ENCODE measurements around the gene FAM200C.

Gene FAM200C

GRCh38 chr5:160439205-160439600 is 39.3 kb upstream of the FAM200C start:
- no peak for TF ChIP-seq FOXP2 (optimal IDR thresholded peaks at IDR 0.05; ENCODE audit: borderline replicate concordance, extremely low read depth, extremely low read length, insufficient read depth)
- TF ChIP-seq SIN3A (IDR thresholded peaks at IDR 0.05; ENCODE audit: borderline replicate concordance, insufficient read depth, low read length): no peak
- no peak for TF ChIP-seq TAF1 (IDR thresholded peaks at IDR 0.05; ENCODE audit: borderline replicate concordance, insufficient read depth, low read length)
- no peak for TF ChIP-seq POLR2AphosphoS5 (IDR thresholded peaks at IDR 0.05; ENCODE audit: low read depth, low read length)
- TF ChIP-seq REST (IDR thresholded peaks at IDR 0.05; ENCODE audit: insufficient read depth in 1 of 2, low read depth in 2 of 2, low read length in 2 of 2): no peak

- no peak for TF ChIP-seq FOXP2 (optimal IDR thresholded peaks at IDR 0.05; ENCODE audit: borderline replicate concordance, extremely low read depth, extremely low read length, insufficient read depth)
- no peak for TF ChIP-seq POLR2AphosphoS5 (IDR thresholded peaks at IDR 0.05; ENCODE audit: low read depth, low read length)
- no peak for TF ChIP-seq REST (IDR thresholded peaks at IDR 0.05; ENCODE audit: insufficient read depth in 1 of 2, low read depth in 2 of 2, low read length in 2 of 2)
- TF ChIP-seq TAF1 (IDR thresholded peaks at IDR 0.05; ENCODE audit: borderline replicate concordance, insufficient read depth, low read length): no peak
- no peak for TF ChIP-seq SIN3A (IDR thresholded peaks at IDR 0.05; ENCODE audit: borderline replicate concordance, insufficient read depth, low read length)
These were observed 38.7 kb upstream of the FAM200C start for GRCh38 chr5:160438316-160439204.

- TF ChIP-seq FOXP2 (optimal IDR thresholded peaks at IDR 0.05; ENCODE audit: borderline replicate concordance, extremely low read depth, extremely low read length, insufficient read depth) (no peak), POLR2AphosphoS5 (IDR thresholded peaks at IDR 0.05; ENCODE audit: low read depth, low read length) (no peak), REST (IDR thresholded peaks at IDR 0.05; ENCODE audit: insufficient read depth in 1 of 2, low read depth in 2 of 2, low read length in 2 of 2) (no peak), SIN3A (IDR thresholded peaks at IDR 0.05; ENCODE audit: borderline replicate concordance, insufficient read depth, low read length) (no peak), TAF1 (IDR thresholded peaks at IDR 0.05; ENCODE audit: borderline replicate concordance, insufficient read depth, low read length) (no peak)
These were observed 37.4 kb upstream of the FAM200C start for GRCh38 chr5:160437271-160437670.

- no peak for TF ChIP-seq REST (IDR thresholded peaks at IDR 0.05; ENCODE audit: insufficient read depth in 1 of 2, low read depth in 2 of 2, low read length in 2 of 2)
- no peak for TF ChIP-seq POLR2AphosphoS5 (IDR thresholded peaks at IDR 0.05; ENCODE audit: low read depth, low read length)
- no peak for TF ChIP-seq TAF1 (IDR thresholded peaks at IDR 0.05; ENCODE audit: borderline replicate concordance, insufficient read depth, low read length)
- TF ChIP-seq SIN3A (IDR thresholded peaks at IDR 0.05; ENCODE audit: borderline replicate concordance, insufficient read depth, low read length): no peak
- no peak for TF ChIP-seq FOXP2 (optimal IDR thresholded peaks at IDR 0.05; ENCODE audit: borderline replicate concordance, extremely low read depth, extremely low read length, insufficient read depth)
These were observed 36.2 kb upstream of the FAM200C start for GRCh38 chr5:160436017-160436416.

Data from PFSK-1 (cell line).